ENCODE data around the gene GAS2L1.

- TF ChIP-seq CTCF (optimal IDR thresholded peaks at IDR 0.05 in 1 of 3, IDR thresholded peaks at IDR 0.05 in 1 of 3, conservative IDR thresholded peaks at IDR 0.05 in 1 of 3; ENCODE audit: extremely low read depth in 1 of 3, insufficient read depth in 2 of 3, low read length in 3 of 3) (no peak), EZH2 (IDR thresholded peaks at IDR 0.05; ENCODE audit: low read length) (no peak)
Measured at GRCh38 chr22:29341056-29341848, 34.8 kb downstream of the GAS2L1 start.
